ENCODE measurements around the gene ID4.

DNA sequence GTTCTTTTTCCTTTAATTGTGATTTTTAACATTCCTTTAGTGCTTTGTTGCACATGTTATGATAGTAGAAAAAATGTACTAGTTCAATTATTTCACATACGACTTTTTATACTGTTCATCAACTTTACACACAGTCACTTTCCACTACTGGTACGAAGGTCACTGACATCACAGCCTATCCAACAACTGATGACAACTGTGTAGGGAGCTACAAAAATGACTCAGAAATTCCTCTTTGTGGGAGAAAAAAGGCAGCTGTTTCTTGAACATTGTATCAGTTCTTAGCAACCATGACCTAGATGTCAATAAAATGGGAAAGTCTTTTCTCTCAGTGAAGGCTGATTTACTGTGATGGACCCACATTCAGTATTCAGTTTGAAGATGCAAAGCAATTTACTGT, 7.0 kb upstream of the ID4 start:
- TF ChIP-seq, protein P1, sequence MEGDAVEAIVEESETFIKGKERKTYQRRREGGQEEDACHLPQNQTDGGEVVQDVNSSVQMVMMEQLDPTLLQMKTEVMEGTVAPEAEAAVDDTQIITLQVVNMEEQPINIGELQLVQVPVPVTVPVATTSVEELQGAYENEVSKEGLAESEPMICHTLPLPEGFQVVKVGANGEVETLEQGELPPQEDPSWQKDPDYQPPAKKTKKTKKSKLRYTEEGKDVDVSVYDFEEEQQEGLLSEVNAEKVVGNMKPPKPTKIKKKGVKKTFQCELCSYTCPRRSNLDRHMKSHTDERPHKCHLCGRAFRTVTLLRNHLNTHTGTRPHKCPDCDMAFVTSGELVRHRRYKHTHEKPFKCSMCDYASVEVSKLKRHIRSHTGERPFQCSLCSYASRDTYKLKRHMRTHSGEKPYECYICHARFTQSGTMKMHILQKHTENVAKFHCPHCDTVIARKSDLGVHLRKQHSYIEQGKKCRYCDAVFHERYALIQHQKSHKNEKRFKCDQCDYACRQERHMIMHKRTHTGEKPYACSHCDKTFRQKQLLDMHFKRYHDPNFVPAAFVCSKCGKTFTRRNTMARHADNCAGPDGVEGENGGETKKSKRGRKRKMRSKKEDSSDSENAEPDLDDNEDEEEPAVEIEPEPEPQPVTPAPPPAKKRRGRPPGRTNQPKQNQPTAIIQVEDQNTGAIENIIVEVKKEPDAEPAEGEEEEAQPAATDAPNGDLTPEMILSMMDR (IDR thresholded peaks at IDR 0.05; ENCODE audit: low read length): no peak
- no peak for TF ChIP-seq EZH2phosphoT487 (IDR thresholded peaks at IDR 0.05; ENCODE audit: low read length)

Measured in MM.1S (cell line).